OCI-LY7 (cell line): ENCODE results near the gene RNASE4. TPM values are rescaled to one million over a fixed set of nuclear protein-coding genes. Genes with fewer than 3 reads are reported as not detected.
A peak's percentile ranks its signal among the peaks of the same experiment; 100 is the strongest.
"Not testable (repeated sequence)": the region's sequence is repeated elsewhere in the genome, so short reads cannot be mapped to it uniquely, and the experiment has no call there.

Experiments
- BruUV-seq: library from RNA; stranded (reverse); fragments of 400-500 nt; replicated peaks from 2 replicates; lab custom pipeline; 2021; lab: Mats Ljungman, UMichigan
- CTCF ChIA-PET: fragments of 300-600 bp; sonication (Branson Sonifier 250); formaldehyde crosslinking; loops from one replicate; lab custom pipeline; 2022; ENCODE audit warnings: antibody characterized with exemption; ENCODE audit not compliant: unreplicated experiment; lab: Charles Lee
- POLR2A ChIA-PET: fragments of 300-600 bp; sonication (Branson Sonifier 250); formaldehyde crosslinking; loops from one replicate; lab custom pipeline; 2022; ENCODE audit warnings: antibody characterized with exemption; lab: Charles Lee
- DNase-seq: peaks from one replicate; pipeline ENCODE4 v3.0.0-alpha.2; 2015; ENCODE audit warnings: low spot score
- H2AFZ ChIP-seq: fragments of 200-600 bp; sonication (generic), shearing (Covaris generic); 2 replicates; pipeline ENCODE4 v1.6.1; 2014; ENCODE audit warnings: mild to moderate bottlenecking, antibody characterized with exemption, low read length, moderate library complexity
- H3K27ac ChIP-seq: fragments of 200-600 bp; sonication (generic); 2 replicates; pipeline ENCODE4 v1.5.1; 2014; ENCODE audit warnings: mixed run types, low read depth, mild to moderate bottlenecking, moderate library complexity, low read length, inconsistent platforms; ENCODE audit not compliant: poor library complexity, severe bottlenecking
- H3K36me3 ChIP-seq: fragments of 200-600 bp; sonication (generic); 2 replicates; pipeline ENCODE4 v1.6.1; 2014; ENCODE audit warnings: mild to moderate bottlenecking, antibody characterized with exemption, low read length, moderate library complexity, mixed read lengths; ENCODE audit not compliant: insufficient read depth
- H3K4me1 ChIP-seq: fragments of 200-600 bp; sonication (generic); 2 replicates; pipeline ENCODE4 v1.5.1; 2014; ENCODE audit warnings: mild to moderate bottlenecking, low read length; ENCODE audit not compliant: insufficient read depth, poor library complexity, severe bottlenecking
- H3K4me2 ChIP-seq: fragments of 200-600 bp; sonication (generic); 2 replicates; pipeline ENCODE4 v1.6.1; 2014; ENCODE audit warnings: mild to moderate bottlenecking, low read length
- H3K4me3 ChIP-seq: fragments of 200-600 bp; sonication (generic); 2 replicates; pipeline ENCODE4 v1.5.1; 2014; ENCODE audit warnings: mild to moderate bottlenecking, low read depth, low read length; ENCODE audit not compliant: poor library complexity, severe bottlenecking
- H3K79me2 ChIP-seq: fragments of 200-600 bp; sonication (generic); 2 replicates; pipeline ENCODE4 v1.6.1; 2016; ENCODE audit warnings: low read depth, mild to moderate bottlenecking, low read length, moderate library complexity, mixed read lengths; ENCODE audit not compliant: insufficient read depth
- H3K9me2 ChIP-seq: fragments of 200-600 bp; sonication (generic); 2 replicates; pipeline ENCODE4 v1.6.1; 2016; ENCODE audit warnings: mild to moderate bottlenecking, low read length, mixed read lengths; ENCODE audit not compliant: insufficient read depth
- H3K9me3 ChIP-seq: fragments of 200-600 bp; sonication (generic); 2 replicates; pipeline ENCODE4 v1.6.1; 2014; ENCODE audit warnings: mild to moderate bottlenecking, mixed run types, low read length, mixed read lengths
- H4K20me1 ChIP-seq: fragments of 200-600 bp; sonication (generic); 2 replicates; pipeline ENCODE4 v1.6.1; 2014; ENCODE audit warnings: mild to moderate bottlenecking, antibody characterized with exemption, low read length, moderate library complexity, mixed read lengths; ENCODE audit not compliant: insufficient read depth
- EZH2phosphoT487 ChIP-seq: fragments of 200-600 bp; sonication (generic); IDR thresholded peaks from 2 replicates; pipeline ENCODE4 v1.6.1; 2018; ENCODE audit warnings: low read depth, borderline replicate concordance, mild to moderate bottlenecking, mixed run types, antibody characterized with exemption, low read length, moderate library complexity, mixed read lengths
- intact Hi-C: fragments of 100-400 bp; cut with micrococcal nuclease; formaldehyde crosslinking; loops from one replicate; pipeline ENCODE4 v1.10.0; 2022; ENCODE audit not compliant: unreplicated experiment
- total RNA-seq, 2 experiments: library from RNA; depleted of rRNA in 1 of 2; stranded (reverse); fragments of >200 nt in 1 of 2; shearing (Covaris generic) in 1 of 2; gene quantifications; 2 replicates each; pipeline ENCODE4 v1.2.3, GENCODE V29; 2014 to 2022
- TF ChIP-seq, protein P1 (sequence below): fragments of 200-600 bp; sonication (generic); conservative IDR thresholded peaks from 2 replicates; pipeline ENCODE4 v1.5.1; 2014; ENCODE audit warnings: mild to moderate bottlenecking, antibody characterized with exemption, low read length, moderate library complexity, mixed read lengths

RNASE4 gene
- total RNA-seq, 2 experiments from 2014 or later: not detected

- Histone ChIP-seq H3K4me1 (no peaks in the 10 kb centered on the region), H3K9me3 (no peaks in the 10 kb centered on the region), H3K4me3 (no peak overlapping the region), H3K79me2 (no peaks in the 10 kb centered on the region), H3K36me3 (no peaks in the 10 kb centered on the region), H3K27ac (no peak overlapping the region), H3K9me2 (no peaks in the 10 kb centered on the region), H2AFZ (no peak overlapping the region), H3K4me2 (no peak overlapping the region), H4K20me1 (no peaks in the 10 kb centered on the region)
- ChIA-PET CTCF (no interaction called here), POLR2A (interaction anchor here (0.7 kb wide), 1 partner anchor 174 kb away, joined by 3 read pairs; no protein-coding TSS in a partner anchor)
- no peak for DNase-seq
- intact Hi-C loops: no loop called here
- no peak for TF ChIP-seq EZH2phosphoT487
- TF ChIP-seq, protein P1, sequence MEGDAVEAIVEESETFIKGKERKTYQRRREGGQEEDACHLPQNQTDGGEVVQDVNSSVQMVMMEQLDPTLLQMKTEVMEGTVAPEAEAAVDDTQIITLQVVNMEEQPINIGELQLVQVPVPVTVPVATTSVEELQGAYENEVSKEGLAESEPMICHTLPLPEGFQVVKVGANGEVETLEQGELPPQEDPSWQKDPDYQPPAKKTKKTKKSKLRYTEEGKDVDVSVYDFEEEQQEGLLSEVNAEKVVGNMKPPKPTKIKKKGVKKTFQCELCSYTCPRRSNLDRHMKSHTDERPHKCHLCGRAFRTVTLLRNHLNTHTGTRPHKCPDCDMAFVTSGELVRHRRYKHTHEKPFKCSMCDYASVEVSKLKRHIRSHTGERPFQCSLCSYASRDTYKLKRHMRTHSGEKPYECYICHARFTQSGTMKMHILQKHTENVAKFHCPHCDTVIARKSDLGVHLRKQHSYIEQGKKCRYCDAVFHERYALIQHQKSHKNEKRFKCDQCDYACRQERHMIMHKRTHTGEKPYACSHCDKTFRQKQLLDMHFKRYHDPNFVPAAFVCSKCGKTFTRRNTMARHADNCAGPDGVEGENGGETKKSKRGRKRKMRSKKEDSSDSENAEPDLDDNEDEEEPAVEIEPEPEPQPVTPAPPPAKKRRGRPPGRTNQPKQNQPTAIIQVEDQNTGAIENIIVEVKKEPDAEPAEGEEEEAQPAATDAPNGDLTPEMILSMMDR: no peak
- BruUV-seq: no TSS peak
Observed at GRCh38 chr14:20661197-20661596, 23.2 kb upstream of the RNASE4 start.

GRCh38 chr14:20662968-20663732, 21.2 kb upstream of the RNASE4 start:
- H3K4me3 ChIP-seq: no peak overlapping the region
- no peak for TF ChIP-seq EZH2phosphoT487
- TF ChIP-seq, protein P1: peak; percentile 75

GRCh38 chr14:20666400-20666961, 17.9 kb upstream of the RNASE4 start:
- H3K9me2 ChIP-seq, H3K79me2 ChIP-seq, H3K36me3 ChIP-seq, DNase-seq, H4K20me1 ChIP-seq, CTCF ChIA-PET, H3K9me3 ChIP-seq, H2AFZ ChIP-seq, H3K27ac ChIP-seq: not testable (repeated sequence)
- POLR2A ChIA-PET: interaction anchor here (2.2 kb wide), 1 partner anchor 15 kb away, joined by 7 read pairs; no protein-coding TSS in a partner anchor
- intact Hi-C loops: loop anchor here (1.0 kb wide), 1 partner anchor 56 kb away; no protein-coding TSS in a partner anchor
- H3K4me1 ChIP-seq: peaks cover 19% of the 10 kb centered on the region
- peak overlapping the region; percentile 1 for H3K4me3 ChIP-seq
- BruUV-seq: TSS peak; percentile 94
- H3K4me2 ChIP-seq: peak overlapping the region; percentile 44; the same call in 1 of the 2 replicates

More at GRCh38 chr14:20662968-20663732, 21.2 kb upstream of the RNASE4 start:
- intact Hi-C loops: loop anchor here (1.0 kb wide), 1 partner anchor 28 kb away; no protein-coding TSS in a partner anchor
- no peaks in the 10 kb centered on the region for H3K36me3 ChIP-seq
- no peak overlapping the region for H2AFZ ChIP-seq
- no peaks in the 10 kb centered on the region for H3K79me2 ChIP-seq
- CTCF ChIA-PET: no interaction called here
- H3K9me2 ChIP-seq: no peaks in the 10 kb centered on the region
- no peaks in the 10 kb centered on the region for H3K9me3 ChIP-seq
- peak; percentile 59 for DNase-seq
- POLR2A ChIA-PET: interaction anchor here (0.5 to 0.6 kb wide), 3 partner anchors 43 to 59 kb away, joined by 3 to 4 read pairs (median 4); no protein-coding TSS in a partner anchor
- no peak overlapping the region for H3K4me2 ChIP-seq
- H4K20me1 ChIP-seq: no peaks in the 10 kb centered on the region
- peaks cover 10% of the 10 kb centered on the region for H3K4me1 ChIP-seq
- H3K27ac ChIP-seq: no peak overlapping the region
- no TSS peak for BruUV-seq
